SK-N-MC (cell line): ENCODE results near the gene OR7G1.

Source experiments
- EZH2 ChIP-seq: fragments of 200-600 bp; sonication (generic); IDR thresholded peaks from one replicate; pipeline ENCODE4 v1.6.1; 2017; ENCODE audit warnings: antibody characterized with exemption
- FOXP2 ChIP-seq: optimal IDR thresholded peaks from 2 replicates; pipeline ENCODE3; 2011; ENCODE audit warnings: mild to moderate bottlenecking, moderate library complexity; ENCODE audit not compliant: insufficient read depth; ENCODE audit errors: extremely low read length, control extremely low read depth
- POLR2AphosphoS5 ChIP-seq: IDR thresholded peaks from 2 replicates; pipeline ENCODE4 v1.6.1; 2012; ENCODE audit warnings: mild to moderate bottlenecking, low read depth, low read length, borderline replicate concordance

DNA sequence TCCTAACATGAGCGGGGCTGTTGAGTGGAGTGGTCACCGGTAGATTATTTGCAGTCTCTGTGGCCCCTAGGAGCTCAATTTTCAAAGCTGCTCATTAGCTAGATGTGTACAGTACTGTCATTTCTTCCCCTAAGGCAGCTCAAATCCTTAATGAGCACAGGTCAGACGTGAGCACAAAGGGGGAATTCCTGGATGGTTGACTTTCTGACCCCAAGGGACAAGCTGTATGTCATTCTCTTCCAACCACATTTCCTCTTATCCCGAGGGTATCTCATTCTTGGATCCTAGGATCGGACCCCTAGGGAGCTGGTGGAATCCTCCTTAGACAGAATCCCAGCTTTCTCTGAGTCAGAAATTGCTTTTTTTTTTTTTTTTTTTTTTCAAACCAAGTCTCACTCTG is 16.9 kb upstream of the OR7G1 start:
- TF ChIP-seq POLR2AphosphoS5 (no peak), EZH2 (no peak), FOXP2 (no peak)
